NB4 (cell line): Measurements from ENCODE around the gene GKN2.

Source experiments
- POLR2A ChIP-seq: IDR thresholded peaks from 2 replicates; pipeline ENCODE4 v1.6.1; 2011; ENCODE audit warnings: mild to moderate bottlenecking; ENCODE audit not compliant: insufficient read length; ENCODE audit errors: extremely low read depth
- TF ChIP-seq, protein P1 (sequence below): IDR thresholded peaks from one replicate; pipeline ENCODE4 v1.5.1; 2012; ENCODE audit warnings: low read depth, low read length
- TF ChIP-seq, protein P2 (sequence below): IDR thresholded peaks from 2 replicates; pipeline ENCODE4 v1.6.1; 2011; ENCODE audit warnings: low read depth, low read length

DNA sequence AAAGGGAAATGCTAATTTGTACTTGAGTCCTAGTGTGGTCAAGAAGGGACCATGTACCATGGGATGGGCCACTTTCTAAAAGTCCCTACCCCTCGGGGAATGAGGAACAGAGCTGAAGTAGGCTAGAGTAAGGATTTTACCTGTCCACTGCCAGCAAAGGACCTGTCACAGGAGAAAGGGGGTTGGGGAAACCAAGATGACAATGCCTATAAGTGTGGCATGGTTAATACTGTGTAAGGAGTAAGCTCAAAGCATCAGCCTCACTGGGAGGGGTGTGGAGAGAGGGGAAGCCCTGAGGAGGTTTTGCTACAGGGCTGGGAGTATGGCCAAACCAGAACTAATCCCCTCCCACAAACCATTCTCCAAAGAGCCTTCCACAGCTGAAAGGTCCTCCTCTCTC lies 15.8 kb downstream of the GKN2 start:
- TF ChIP-seq, protein P1, sequence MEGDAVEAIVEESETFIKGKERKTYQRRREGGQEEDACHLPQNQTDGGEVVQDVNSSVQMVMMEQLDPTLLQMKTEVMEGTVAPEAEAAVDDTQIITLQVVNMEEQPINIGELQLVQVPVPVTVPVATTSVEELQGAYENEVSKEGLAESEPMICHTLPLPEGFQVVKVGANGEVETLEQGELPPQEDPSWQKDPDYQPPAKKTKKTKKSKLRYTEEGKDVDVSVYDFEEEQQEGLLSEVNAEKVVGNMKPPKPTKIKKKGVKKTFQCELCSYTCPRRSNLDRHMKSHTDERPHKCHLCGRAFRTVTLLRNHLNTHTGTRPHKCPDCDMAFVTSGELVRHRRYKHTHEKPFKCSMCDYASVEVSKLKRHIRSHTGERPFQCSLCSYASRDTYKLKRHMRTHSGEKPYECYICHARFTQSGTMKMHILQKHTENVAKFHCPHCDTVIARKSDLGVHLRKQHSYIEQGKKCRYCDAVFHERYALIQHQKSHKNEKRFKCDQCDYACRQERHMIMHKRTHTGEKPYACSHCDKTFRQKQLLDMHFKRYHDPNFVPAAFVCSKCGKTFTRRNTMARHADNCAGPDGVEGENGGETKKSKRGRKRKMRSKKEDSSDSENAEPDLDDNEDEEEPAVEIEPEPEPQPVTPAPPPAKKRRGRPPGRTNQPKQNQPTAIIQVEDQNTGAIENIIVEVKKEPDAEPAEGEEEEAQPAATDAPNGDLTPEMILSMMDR, result no peak
- no peak for TF ChIP-seq POLR2A
- TF ChIP-seq, protein P2, sequence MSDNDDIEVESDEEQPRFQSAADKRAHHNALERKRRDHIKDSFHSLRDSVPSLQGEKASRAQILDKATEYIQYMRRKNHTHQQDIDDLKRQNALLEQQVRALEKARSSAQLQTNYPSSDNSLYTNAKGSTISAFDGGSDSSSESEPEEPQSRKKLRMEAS, result no peak
